Stimulated activated CD8-positive, alpha-beta memory T cell treated with anti-CD3 and anti-CD28 coated beads, Interleukin-15, amount 100 ng/mL, for 24 hours (primary cell): ENCODE data around the gene MED16.
"Not testable (repeated sequence)": the region's sequence is repeated elsewhere in the genome, so short reads cannot be mapped to it uniquely, and the experiment has no call there.

Source experiments
- DNase-seq: peaks from one replicate; pipeline ENCODE4 v3.0.0-alpha.2; 2020; ENCODE audit warnings: low read depth

MED16 gene

GRCh38 chr19:889662-890295, 3.2 kb downstream of the MED16 start:
- DNase-seq = no peak

- no peak for DNase-seq
Observed at GRCh38 chr19:888581-889385, 4.2 kb downstream of the MED16 start.

GRCh38 chr19:887599-887998, 5.4 kb downstream of the MED16 start:
- DNase-seq = no peak

GRCh38 chr19:887072-887471, 5.9 kb downstream of the MED16 start:
- no peak for DNase-seq

GRCh38 chr19:885536-886224, 7.3 kb downstream of the MED16 start:
- no peak for DNase-seq

GRCh38 chr19:884420-885211, 8.4 kb downstream of the MED16 start:
- DNase-seq = no peak

GRCh38 chr19:883661-884211, 9.3 kb downstream of the MED16 start:
- DNase-seq = no peak

GRCh38 chr19:882871-883497, 10.0 kb downstream of the MED16 start:
- DNase-seq = no peak

GRCh38 chr19:881385-882071, 11.5 kb downstream of the MED16 start:
- no peak for DNase-seq

- DNase-seq = no peak
Observed at GRCh38 chr19:879711-880438, 13.1 kb downstream of the MED16 start.

GRCh38 chr19:878751-879561, 14.0 kb downstream of the MED16 start:
- not testable (repeated sequence) for DNase-seq

GRCh38 chr19:877992-878660, 14.9 kb downstream of the MED16 start:
- not testable (repeated sequence) for DNase-seq

- no peak for DNase-seq
Observed at GRCh38 chr19:876780-877314, 16.1 kb downstream of the MED16 start.

GRCh38 chr19:876089-876488, 16.9 kb downstream of the MED16 start:
- DNase-seq = no peak

- no peak for DNase-seq
Observed at GRCh38 chr19:875265-875879, 17.6 kb downstream of the MED16 start.

GRCh38 chr19:873561-874041, 19.4 kb downstream of the MED16 start:
- DNase-seq = no peak

GRCh38 chr19:873084-873483, 19.9 kb downstream of the MED16 start:
- no peak for DNase-seq
